Smooth muscle cell (in vitro differentiated cells): ENCODE results near the gene HSPB9. TPM values are rescaled to one million over a fixed set of nuclear protein-coding genes. Genes with fewer than 3 reads are reported as not detected.

Experiments used
- DNase-seq: peaks from one replicate; lab custom pipeline; 2025; ENCODE audit not compliant: unreplicated experiment; lab: John Stamatoyannopoulos, UW
- H2AFZ ChIP-seq: fragments of 200-600 bp; sonication (generic); 2 replicates; pipeline ENCODE4 v1.6.0; 2016; ENCODE audit warnings: antibody characterized with exemption, low read depth, mild to moderate bottlenecking
- H3F3A ChIP-seq: fragments of 200-600 bp; sonication (generic); 2 replicates; pipeline ENCODE4 v1.6.0; 2017; ENCODE audit warnings: antibody characterized with exemption, low read depth
- H3K27ac ChIP-seq: fragments of 200-600 bp; sonication (generic); 2 replicates; pipeline ENCODE4 v1.5.1; 2016; ENCODE audit warnings: low read depth, mild to moderate bottlenecking
- H3K27me3 ChIP-seq: fragments of 200-600 bp; sonication (generic); 2 replicates; pipeline ENCODE4 v1.6.1; 2016; ENCODE audit warnings: low read depth, mild to moderate bottlenecking
- H3K36me3 ChIP-seq: fragments of 200-600 bp; sonication (generic); 2 replicates; pipeline ENCODE4 v1.5.1; 2016; ENCODE audit warnings: low read depth
- H3K4me1 ChIP-seq: fragments of 200-600 bp; sonication (generic); 2 replicates; pipeline ENCODE4 v1.5.1; 2016; ENCODE audit warnings: low read depth
- H3K4me2 ChIP-seq: fragments of 200-600 bp; sonication (generic); 2 replicates; pipeline ENCODE4 v1.6.0; 2016; ENCODE audit warnings: mild to moderate bottlenecking
- H3K4me3 ChIP-seq: fragments of 200-600 bp; sonication (generic); 2 replicates; pipeline ENCODE4 v1.5.1; 2016; ENCODE audit warnings: mild to moderate bottlenecking
- H3K79me2 ChIP-seq: fragments of 200-600 bp; sonication (generic); 2 replicates; pipeline ENCODE4 v1.6.0; 2016; ENCODE audit warnings: low read depth, mild to moderate bottlenecking
- H3K9ac ChIP-seq: fragments of 200-600 bp; sonication (generic); 2 replicates; pipeline ENCODE4 v1.6.0; 2016; ENCODE audit warnings: low read depth
- H3K9me3 ChIP-seq: fragments of 200-600 bp; sonication (generic); replicated peaks from 2 replicates; pipeline ENCODE4 v1.5.1; 2016; ENCODE audit warnings: low read depth
- H4K20me1 ChIP-seq: fragments of 200-600 bp; sonication (generic); 2 replicates; pipeline ENCODE4 v1.6.0; 2016; ENCODE audit warnings: low read depth
- WGBS: methylation state at CpG from one replicate; pipeline ENCODE4 v1.1.7; 2016; ENCODE audit warnings: low lambda C conversion rate; 5-methylcytosine and 5-hydroxymethylcytosine counted together
- polyA plus RNA-seq: library from polyadenylated mRNA; unstranded; fragments of >200 nt; fragmentation: Nextera tagmentation; extraction: Ambion mirVana; gene quantifications from 2 replicates; pipeline ENCODE4 v1.2.1, GENCODE V29; 2016
- total RNA-seq: library from RNA; depleted of rRNA; stranded (reverse); fragments of >200 nt; gene quantifications from 2 replicates; pipeline ENCODE4 v1.2.3, GENCODE V29; 2014
- TF ChIP-seq, protein P1 (sequence below): fragments of 200-600 bp; sonication (generic); IDR thresholded peaks from 2 replicates; pipeline ENCODE4 v1.5.1; 2017; ENCODE audit warnings: borderline replicate concordance, mild to moderate bottlenecking, antibody characterized with exemption; ENCODE audit not compliant: insufficient read depth, poor library complexity, severe bottlenecking

HSPB9 gene
- total and polyA plus RNA-seq, 2 experiments from 2014 or later: 0.39 TPM; not detected in 1

DNA sequence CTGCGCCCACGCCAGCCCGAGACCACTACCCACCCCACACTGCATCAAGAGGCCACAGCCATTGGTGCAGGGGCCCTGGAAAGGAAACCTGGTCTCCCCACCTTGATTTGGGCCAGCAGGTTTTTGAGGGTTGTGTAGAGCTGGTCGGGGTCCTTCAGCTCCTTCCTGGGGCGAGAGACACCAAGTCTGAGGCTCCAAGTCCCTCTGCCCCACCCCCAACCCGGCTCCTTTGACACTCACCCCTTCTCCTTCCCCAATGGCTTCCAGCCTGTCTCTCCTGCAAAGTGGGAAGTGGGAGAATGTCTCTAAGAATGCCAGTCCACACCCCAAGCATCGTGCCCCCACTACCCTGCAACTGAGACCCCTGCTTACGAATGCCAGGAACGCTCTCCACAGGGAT is 8.5 kb upstream of the HSPB9 start:
- no peaks in the 10 kb centered on the region for H3K36me3 ChIP-seq
- TF ChIP-seq, protein P1, sequence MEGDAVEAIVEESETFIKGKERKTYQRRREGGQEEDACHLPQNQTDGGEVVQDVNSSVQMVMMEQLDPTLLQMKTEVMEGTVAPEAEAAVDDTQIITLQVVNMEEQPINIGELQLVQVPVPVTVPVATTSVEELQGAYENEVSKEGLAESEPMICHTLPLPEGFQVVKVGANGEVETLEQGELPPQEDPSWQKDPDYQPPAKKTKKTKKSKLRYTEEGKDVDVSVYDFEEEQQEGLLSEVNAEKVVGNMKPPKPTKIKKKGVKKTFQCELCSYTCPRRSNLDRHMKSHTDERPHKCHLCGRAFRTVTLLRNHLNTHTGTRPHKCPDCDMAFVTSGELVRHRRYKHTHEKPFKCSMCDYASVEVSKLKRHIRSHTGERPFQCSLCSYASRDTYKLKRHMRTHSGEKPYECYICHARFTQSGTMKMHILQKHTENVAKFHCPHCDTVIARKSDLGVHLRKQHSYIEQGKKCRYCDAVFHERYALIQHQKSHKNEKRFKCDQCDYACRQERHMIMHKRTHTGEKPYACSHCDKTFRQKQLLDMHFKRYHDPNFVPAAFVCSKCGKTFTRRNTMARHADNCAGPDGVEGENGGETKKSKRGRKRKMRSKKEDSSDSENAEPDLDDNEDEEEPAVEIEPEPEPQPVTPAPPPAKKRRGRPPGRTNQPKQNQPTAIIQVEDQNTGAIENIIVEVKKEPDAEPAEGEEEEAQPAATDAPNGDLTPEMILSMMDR: no peak
- H3K4me1 ChIP-seq: no peaks in the 10 kb centered on the region
- H3F3A ChIP-seq: no peaks in the 10 kb centered on the region
- H3K79me2 ChIP-seq: no peaks in the 10 kb centered on the region
- DNase-seq: no peak
- no peak overlapping the region for H2AFZ ChIP-seq
- no peak overlapping the region for H3K9ac ChIP-seq
- no peak overlapping the region for H3K4me2 ChIP-seq
- no peaks in the 10 kb centered on the region for H3K27me3 ChIP-seq
- 97% methylated on average over 9 of the region's 9 CpGs for WGBS
- no peak overlapping the region for H3K27ac ChIP-seq
- no peak overlapping the region for H3K4me3 ChIP-seq
- H4K20me1 ChIP-seq: no peaks in the 10 kb centered on the region
- no peaks in the 10 kb centered on the region for H3K9me3 ChIP-seq

DNA sequence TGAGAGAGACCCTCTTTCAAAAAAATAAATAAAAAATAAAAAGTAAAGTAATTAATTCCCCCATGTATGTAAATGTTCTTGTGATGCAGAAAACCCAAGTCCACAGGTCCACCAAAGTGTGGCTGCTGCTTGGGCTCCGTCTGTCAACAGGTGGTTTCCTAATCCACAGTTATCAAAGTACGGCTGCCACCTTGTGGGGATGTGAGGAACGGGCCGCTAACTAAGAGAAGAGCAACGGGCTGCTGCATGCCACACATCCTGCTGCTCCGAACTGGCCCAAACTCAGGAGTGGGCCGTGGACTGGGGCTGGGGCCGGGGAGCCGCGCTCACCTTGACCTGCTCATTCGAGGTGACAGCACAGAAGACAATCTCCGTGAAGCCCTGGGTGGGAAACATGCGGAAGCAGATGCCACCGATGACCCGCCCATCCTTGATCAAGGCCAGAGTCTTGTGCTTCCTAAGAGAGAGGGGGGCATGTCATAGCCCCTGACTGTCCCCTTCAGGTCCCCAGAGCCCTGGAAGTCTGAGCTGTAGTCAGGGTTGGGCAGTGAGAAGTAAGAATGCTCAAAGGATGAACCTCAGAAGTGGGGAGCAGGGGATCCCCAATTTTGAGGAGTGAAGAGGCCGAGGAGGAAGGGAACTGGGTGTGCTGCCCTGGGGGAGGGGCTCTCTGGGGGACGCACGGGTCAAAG is 5.8 kb upstream of the HSPB9 start:
- H3K4me1 ChIP-seq: no peaks in the 10 kb centered on the region
- H3K79me2 ChIP-seq: no peaks in the 10 kb centered on the region
- no peak overlapping the region for H3K4me3 ChIP-seq
- H2AFZ ChIP-seq: no peak overlapping the region
- 60% methylated on average over 18 of the region's 18 CpGs for WGBS
- TF ChIP-seq, protein P1: peak; percentile 68
- H3K27me3 ChIP-seq: no peaks in the 10 kb centered on the region
- no peaks in the 10 kb centered on the region for H3K36me3 ChIP-seq
- H3K4me2 ChIP-seq: no peak overlapping the region
- no peak overlapping the region for H3K27ac ChIP-seq
- H4K20me1 ChIP-seq: no peaks in the 10 kb centered on the region
- H3K9me3 ChIP-seq: no peaks in the 10 kb centered on the region
- no peak for DNase-seq
- no peak overlapping the region for H3K9ac ChIP-seq
- H3F3A ChIP-seq: no peaks in the 10 kb centered on the region

DNA sequence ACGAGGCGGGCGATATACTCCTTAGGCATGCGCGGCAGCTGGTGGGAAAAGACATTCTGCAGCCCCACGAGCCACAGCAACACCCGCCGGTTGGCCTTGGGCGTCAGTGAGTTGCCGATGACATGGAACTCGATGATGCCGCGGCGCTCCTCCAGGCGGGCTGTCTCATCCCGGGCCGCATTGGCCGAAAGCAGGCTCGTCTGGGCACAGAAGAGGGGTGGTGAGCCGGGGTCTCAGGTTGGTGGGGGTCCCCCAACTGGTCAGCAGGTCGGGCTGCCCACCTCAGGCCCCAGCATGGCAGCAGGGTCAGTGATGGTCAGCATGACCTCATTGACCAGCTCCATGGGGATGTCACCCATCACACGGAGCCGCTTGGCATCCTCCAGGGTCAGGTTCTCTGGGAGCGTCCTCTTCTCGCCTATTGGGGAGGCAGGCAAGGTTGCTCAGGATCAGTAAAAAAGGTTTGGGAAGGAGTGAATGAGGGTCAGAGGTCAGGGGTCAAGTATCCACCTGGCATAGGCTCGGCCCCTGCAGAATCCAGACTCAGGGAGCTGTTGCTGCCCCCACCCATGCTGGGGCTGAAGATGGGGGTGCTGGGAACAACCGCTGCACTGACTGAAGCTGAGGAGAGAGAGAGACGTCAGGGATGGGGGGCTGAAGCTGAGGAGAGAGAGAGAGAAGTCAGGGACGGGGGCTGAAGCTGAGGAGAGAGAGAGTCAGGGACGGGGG is 5.0 kb upstream of the HSPB9 start:
- TF ChIP-seq, protein P1: no peak
- no peaks in the 10 kb centered on the region for H3K27me3 ChIP-seq
- no peaks in the 10 kb centered on the region for H3K36me3 ChIP-seq
- no peak overlapping the region for H3K27ac ChIP-seq
- DNase-seq: no peak
- H3K4me1 ChIP-seq: peaks cover 3% of the 10 kb centered on the region
- no peak overlapping the region for H3K4me3 ChIP-seq
- H3K4me2 ChIP-seq: no peak overlapping the region
- H3F3A ChIP-seq: no peaks in the 10 kb centered on the region
- no peaks in the 10 kb centered on the region for H3K79me2 ChIP-seq
- no peak overlapping the region for H2AFZ ChIP-seq
- H4K20me1 ChIP-seq: no peaks in the 10 kb centered on the region
- no peaks in the 10 kb centered on the region for H3K9me3 ChIP-seq
- WGBS: 94% methylated on average over 29 of the region's 30 CpGs
- H3K9ac ChIP-seq: no peak overlapping the region
